ENCODE results near the gene GALNT9. TPM values are rescaled to one million over a fixed set of nuclear protein-coding genes. Genes with fewer than 3 reads are reported as not detected.
"Not testable (repeated sequence)": the region's sequence is repeated elsewhere in the genome, so short reads cannot be mapped to it uniquely, and the experiment has no call there.

GALNT9 gene
- total RNA-seq, 1 donor from 2014 or later: 4.9 TPM

DNA sequence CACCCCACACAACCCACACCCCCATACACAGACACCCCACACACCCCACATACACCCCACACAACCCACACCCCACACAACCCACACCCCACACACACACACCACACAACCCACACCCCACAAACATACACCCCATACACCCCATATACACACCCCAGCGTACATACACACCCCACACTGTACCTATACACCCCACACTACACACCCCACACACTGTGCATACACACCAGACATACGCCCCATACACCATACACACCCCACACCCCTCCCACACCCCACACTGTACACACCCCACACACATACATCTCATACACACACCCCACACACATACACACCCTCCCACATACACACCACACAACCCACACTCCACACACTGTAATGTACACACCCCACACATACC, 104.9 kb downstream of the GALNT9 start:
- DNase-seq (ENCODE audit: low spot score in 2 of 2): no peak
- FAIRE-seq: no peak

DNA sequence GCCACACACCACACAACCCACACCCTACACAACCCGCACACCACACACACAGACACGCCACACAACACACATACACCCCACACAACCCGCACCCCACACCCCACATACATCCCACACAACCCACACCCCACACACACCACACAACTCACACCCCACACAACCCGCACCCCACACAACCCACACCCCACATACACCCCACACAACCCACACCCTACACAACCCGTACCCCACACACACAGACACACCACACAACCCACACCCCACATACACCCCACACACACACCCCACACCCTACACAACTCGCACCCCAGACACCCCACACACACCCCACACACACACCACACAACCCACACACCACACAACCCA, 106.6 kb downstream of the GALNT9 start:
- no peak for DNase-seq (ENCODE audit: low spot score in 2 of 2)
- FAIRE-seq: no peak

- FAIRE-seq (no peak), DNase-seq (ENCODE audit: low spot score in 2 of 2) (no peak)
Observed at GRCh38 chr12:132222096-132222807, 107.1 kb downstream of the GALNT9 start.

DNA sequence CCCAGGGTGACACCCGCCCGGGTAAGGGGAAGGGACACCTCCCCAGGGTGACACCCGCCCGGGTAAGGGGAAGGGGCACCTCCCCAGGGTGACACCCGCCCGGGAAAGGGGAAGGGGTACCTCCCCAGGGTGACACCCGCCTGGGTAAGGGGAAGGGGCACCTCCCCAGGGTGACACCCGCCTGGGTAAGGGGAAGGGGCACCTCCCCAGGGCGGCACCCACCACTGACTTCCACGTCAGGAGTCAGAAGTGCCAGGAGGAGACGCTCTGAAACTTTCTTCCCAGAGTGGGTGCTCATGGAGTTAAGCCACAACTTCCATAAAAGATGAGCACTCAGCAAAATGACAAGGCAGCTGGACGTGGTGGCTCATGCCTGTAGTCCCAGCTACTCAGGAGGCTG, 109.6 kb downstream of the GALNT9 start:
- FAIRE-seq; DNase-seq (ENCODE audit: low spot score in 2 of 2): not testable (repeated sequence)

- no peak for FAIRE-seq
- DNase-seq (ENCODE audit: low spot score in 2 of 2): no peak
Observed at GRCh38 chr12:132219323-132219722, 110.1 kb downstream of the GALNT9 start.

GRCh38 chr12:132218915-132219314, 110.5 kb downstream of the GALNT9 start:
- no peak for DNase-seq (ENCODE audit: low spot score in 2 of 2)
- no peak for FAIRE-seq

GRCh38 chr12:132218527-132218875, 110.9 kb downstream of the GALNT9 start:
- no peak for DNase-seq (ENCODE audit: low spot score in 2 of 2)
- FAIRE-seq: no peak

DNA sequence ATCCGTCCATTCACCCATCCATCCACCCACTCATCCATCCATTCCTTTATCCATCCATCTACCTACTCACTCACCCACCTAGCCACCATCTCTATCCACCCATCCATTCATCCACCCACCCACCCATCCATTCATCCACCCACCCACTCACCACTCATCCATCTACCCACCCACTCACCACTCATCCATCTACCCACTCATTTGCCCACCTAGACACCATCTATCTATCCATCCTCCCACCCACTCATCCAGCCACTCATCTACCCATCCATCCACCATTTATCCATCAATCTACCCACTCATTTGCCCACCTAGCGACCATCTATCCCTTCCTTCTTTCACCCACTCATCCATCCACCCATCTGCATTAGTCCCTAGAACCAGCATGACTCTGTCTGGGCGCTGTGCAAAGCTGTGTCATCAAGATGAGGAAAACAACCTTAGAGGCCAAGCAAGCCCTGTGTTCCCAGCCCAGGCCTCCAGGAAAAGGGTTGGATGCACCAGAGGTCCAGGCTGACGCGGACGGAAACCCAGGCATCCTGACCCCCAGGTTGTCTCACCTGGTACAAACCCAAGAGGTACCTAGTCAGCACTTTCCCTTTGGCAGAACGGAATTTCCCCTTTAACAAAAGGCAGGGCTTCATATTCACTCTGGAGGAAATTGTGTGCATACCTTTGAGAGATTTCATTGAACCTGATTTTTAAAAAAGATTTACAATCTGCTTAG, 111.4 kb downstream of the GALNT9 start:
- DNase-seq (ENCODE audit: low spot score in 2 of 2) (no peak), FAIRE-seq (no peak)

DNA sequence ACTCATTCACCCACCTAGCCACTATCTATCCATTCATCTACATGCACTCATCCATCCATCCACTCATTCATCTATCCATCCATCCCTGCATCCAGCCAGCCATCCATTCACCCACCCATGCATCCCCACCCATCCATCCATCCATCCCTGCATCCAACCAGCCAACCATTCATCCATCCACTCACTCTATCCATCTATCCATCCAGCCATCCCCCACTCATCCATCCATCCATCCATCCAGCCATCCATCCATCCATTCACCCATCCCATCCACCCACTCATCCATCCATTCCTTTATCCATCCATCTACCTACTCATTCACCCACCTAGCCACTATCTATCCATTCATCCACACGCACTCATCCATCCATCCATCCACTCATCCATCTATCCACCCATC, 112.0 kb downstream of the GALNT9 start:
- no peak for FAIRE-seq
- DNase-seq (ENCODE audit: low spot score in 2 of 2): no peak

- DNase-seq (ENCODE audit: low spot score in 2 of 2): no peak
- FAIRE-seq: no peak
Observed at GRCh38 chr12:132216354-132216987, 112.9 kb downstream of the GALNT9 start.

DNA sequence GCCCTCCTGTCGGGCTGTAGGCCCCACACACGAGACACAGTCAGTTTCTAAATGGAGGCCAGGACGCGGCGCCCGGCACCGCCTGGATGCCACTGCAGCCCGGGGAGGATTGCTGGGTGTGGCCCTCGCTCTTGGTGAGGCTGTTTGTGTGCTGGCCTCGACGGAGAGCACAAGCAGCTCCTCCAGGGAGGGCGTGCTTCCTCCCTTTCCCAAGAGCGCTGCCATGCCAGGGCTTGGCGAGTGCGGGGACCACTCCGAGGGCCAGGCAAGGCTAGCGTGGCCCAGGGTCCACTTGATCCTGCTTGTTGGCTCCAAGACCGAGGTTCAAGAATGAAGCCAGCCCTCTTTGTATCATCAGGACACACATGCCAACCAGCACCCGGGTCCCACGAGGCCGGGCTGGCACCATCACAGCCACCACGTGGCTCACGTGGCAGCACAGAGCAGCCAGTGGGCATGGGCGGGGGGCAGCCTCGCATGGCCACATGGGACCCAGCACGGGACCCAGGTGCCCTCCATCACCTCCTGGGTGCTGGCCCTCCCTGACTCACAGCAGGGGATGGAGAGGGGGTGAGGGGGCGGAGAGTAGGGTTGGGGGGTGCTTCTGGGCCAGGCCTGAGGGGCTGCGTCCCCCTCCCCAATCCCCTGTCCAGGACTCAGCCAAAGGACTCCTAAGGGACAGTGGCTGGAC, 113.9 kb downstream of the GALNT9 start:
- DNase-seq (ENCODE audit: low spot score in 2 of 2) (no peak), FAIRE-seq (no peak)

DNA sequence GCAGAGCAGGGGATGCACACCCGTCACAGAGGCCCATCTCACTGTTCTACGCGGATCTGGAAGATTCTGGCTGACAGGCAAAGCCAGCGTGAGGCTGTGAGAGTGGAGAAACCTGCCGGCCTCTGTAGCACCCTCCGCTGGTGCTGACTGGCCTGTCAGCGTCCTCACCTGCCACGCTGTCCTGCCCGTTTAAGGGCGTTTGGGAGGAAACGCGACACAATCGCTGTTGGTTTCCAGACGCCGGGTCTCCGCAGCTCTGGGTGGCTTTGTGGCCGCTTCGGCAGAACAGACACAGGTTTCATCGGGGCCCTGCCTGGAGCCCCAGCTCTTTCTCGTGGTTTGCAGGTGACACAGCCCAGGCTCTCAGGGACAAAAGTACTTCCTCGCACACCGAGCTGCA, 114.5 kb downstream of the GALNT9 start:
- DNase-seq (ENCODE audit: low spot score in 2 of 2): no peak
- no peak for FAIRE-seq

- DNase-seq (ENCODE audit: low spot score in 2 of 2): no peak
- no peak for FAIRE-seq
Observed at GRCh38 chr12:132214161-132214476, 115.3 kb downstream of the GALNT9 start.

DNA sequence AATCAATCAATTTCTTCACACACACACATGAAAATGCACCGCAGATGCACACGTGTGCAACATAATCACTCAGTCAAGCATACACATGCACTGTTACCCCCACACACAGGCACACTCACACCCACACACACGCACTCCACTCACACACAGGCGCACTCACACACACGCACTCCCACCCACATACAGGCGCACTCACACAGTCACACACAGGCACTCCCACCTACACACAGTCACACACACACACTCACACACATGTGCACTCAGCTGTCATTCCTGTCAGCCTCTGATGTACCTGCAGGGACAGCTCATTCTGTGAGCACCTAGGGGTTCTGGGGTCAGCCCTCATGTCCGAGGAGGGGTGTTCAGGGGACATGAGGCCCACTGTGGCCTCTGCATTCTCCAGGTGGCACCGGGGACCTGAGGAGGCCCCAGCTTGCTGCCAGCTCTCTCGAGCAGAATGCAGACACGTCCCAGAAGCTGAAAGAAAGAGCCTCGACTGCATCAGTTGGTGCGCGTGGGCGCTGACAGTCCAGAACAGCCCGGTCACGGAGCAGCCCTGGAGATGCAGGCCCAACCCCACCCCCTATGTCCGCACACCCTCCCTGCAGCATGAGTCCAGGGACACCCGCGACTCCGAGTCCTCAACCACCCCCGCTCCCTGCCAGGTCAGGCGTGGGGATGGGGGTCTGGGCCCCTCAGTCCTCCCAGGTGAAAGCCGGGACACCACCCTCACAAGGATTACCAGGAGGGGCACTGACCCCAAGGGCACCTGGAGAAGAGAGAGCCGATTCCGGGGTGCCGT, 115.8 kb downstream of the GALNT9 start:
- DNase-seq (ENCODE audit: low spot score in 2 of 2) (no peak), FAIRE-seq (no peak)

DNA sequence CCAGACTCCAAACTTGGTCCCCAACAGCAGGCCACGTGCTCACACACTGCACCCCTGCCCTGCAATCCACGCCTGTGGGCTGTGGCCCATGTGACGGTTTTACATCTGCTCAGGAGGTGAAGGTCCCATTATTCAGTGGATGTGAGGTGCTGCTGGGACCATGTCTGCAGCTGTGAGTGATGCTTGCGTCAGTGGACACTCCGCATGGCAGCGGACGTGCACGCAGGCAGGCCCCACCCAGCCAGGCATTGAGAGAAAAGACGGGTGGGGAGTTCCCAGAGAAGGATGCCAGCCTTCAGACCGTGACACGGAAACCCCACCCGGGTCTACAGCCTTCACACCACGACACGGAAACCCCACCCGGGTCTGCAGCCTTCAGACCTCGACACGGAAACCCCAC, 117.6 kb downstream of the GALNT9 start:
- DNase-seq (ENCODE audit: low spot score in 2 of 2) (no peak), FAIRE-seq (no peak)

- DNase-seq (ENCODE audit: low spot score in 2 of 2) (no peak), FAIRE-seq (no peak)
Observed at GRCh38 chr12:132211326-132211725, 118.1 kb downstream of the GALNT9 start.

- no peak for DNase-seq (ENCODE audit: low spot score in 2 of 2)
- FAIRE-seq: no peak
Observed at GRCh38 chr12:132210223-132211055, 119.0 kb downstream of the GALNT9 start.

DNA sequence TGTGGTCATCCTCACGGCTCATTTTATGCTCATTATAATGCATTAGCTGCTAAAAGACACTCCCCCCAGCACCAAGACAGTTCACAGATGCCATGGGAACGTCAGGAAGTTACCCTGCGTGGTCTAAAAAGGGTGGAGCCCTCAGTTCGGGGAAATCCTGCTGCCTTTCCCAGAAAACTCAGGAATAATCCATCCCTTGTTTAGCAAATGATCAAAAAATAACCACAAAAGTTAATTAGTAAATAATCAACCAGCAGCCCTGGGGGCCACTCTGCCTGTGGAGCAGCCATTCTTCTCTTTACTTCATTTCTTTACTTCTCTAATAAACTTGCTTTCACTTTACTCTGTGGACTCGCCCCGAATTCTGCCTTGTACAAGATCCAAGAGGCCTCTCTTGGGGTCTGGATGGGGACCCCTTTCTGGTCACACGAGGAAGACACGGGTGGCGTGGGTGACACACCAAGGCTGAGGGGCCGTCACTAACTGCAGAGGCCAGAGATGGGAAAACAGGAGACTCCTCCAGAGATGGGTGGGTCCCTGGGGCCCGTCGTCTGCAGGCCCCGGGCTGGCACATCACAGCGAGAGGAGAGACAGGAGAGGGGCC, 119.7 kb downstream of the GALNT9 start:
- DNase-seq (ENCODE audit: low spot score in 2 of 2): no peak
- no peak for FAIRE-seq

- FAIRE-seq (no peak), DNase-seq (ENCODE audit: low spot score in 2 of 2) (no peak)
Observed at GRCh38 chr12:132208153-132208823, 121.1 kb downstream of the GALNT9 start.

Data from frontal cortex (tissue), 4 donors.